OCI-LY3 (cell line): Measurements from ENCODE around the gene COMT.
A peak's percentile ranks its signal among the peaks of the same experiment; 100 is the strongest.

Source experiments
- H2AFZ ChIP-seq: fragments of 200-600, 300-600 bp; shearing (Covaris generic); 2 replicates; pipeline ENCODE4 v1.6.0; 2014; ENCODE audit warnings: antibody characterized with exemption, low read depth, low read length
- H3K27ac ChIP-seq: fragments of 200-600, 300-600 bp; sonication (generic); 2 replicates; pipeline ENCODE4 v1.5.1; 2014; ENCODE audit warnings: mild to moderate bottlenecking, low read length, moderate library complexity, mixed read lengths
- H3K27me3 ChIP-seq: fragments of 200-600, 300-600 bp; sonication (generic); 2 replicates; pipeline ENCODE4 v1.6.1; 2014; ENCODE audit warnings: low read depth, low read length, mixed read lengths
- H3K36me3 ChIP-seq: fragments of 200-600, 300-600 bp; sonication (generic); replicated peaks from 2 replicates; pipeline ENCODE3; 2014; ENCODE audit warnings: low read depth, low read length, mixed read lengths
- H3K4me1 ChIP-seq: fragments of 300-600, 200-600 bp; sonication (generic); 2 replicates; pipeline ENCODE4 v1.6.1; 2014; ENCODE audit warnings: low read length, mixed read lengths
- H3K4me2 ChIP-seq: fragments of 200-600, 300-600 bp; sonication (generic); 2 replicates; pipeline ENCODE4 v1.6.1; 2014; ENCODE audit warnings: low read length, mixed read lengths
- H3K4me3 ChIP-seq: fragments of 300-600, 200-600 bp; sonication (generic); 2 replicates; pipeline ENCODE4 v1.5.1; 2014; ENCODE audit warnings: antibody characterized with exemption, mild to moderate bottlenecking, low read length, moderate library complexity
- H3K79me2 ChIP-seq: fragments of 300-600, 200-600 bp; shearing (Covaris generic); 2 replicates; pipeline ENCODE4 v1.6.1; 2014; ENCODE audit warnings: mild to moderate bottlenecking, low read length, mixed read lengths
- H3K9ac ChIP-seq: fragments of 300-600, 200-600 bp; shearing (Covaris generic); 2 replicates; pipeline ENCODE4 v1.6.0; 2014; ENCODE audit warnings: mild to moderate bottlenecking, low read length, moderate library complexity
- H3K9me3 ChIP-seq: fragments of 200-600, 300-600 bp; shearing (Covaris generic); 2 replicates; pipeline ENCODE4 v1.6.1; 2014; ENCODE audit warnings: low read length, mixed read lengths; ENCODE audit not compliant: insufficient read depth
- H4K20me1 ChIP-seq: fragments of 200-600, 300-600 bp; sonication (generic); 2 replicates; pipeline ENCODE4 v1.6.1; 2016; ENCODE audit warnings: low read length, mixed read lengths; ENCODE audit not compliant: insufficient read depth
- CTCF ChIP-seq: fragments of 200-600, 300-600 bp; sonication (generic); IDR thresholded peaks from 2 replicates; pipeline ENCODE4 v1.5.1; 2014; ENCODE audit warnings: antibody characterized with exemption, low read length, low read depth
- EZH2phosphoT487 ChIP-seq: fragments of 200-600 bp; shearing (Covaris generic); IDR thresholded peaks from 2 replicates; pipeline ENCODE4 v1.6.1; 2018; ENCODE audit warnings: antibody characterized with exemption, mixed run types, low read depth

COMT gene

GRCh38 chr22:19937616-19938473 lies 3.7 kb upstream of the COMT start:
- Histone ChIP-seq H3K27me3 (no peaks in the 10 kb centered on the region), H3K4me1 (peaks cover 9% of the 10 kb centered on the region), H3K79me2 (peaks cover 27% of the 10 kb centered on the region), H3K9me3 (no peaks in the 10 kb centered on the region), H3K27ac (no peak overlapping the region), H3K4me2 (no peak overlapping the region), H3K36me3 (peaks cover 4% of the 10 kb centered on the region), H4K20me1 (no peaks in the 10 kb centered on the region; the same call in 1 of the 2 replicates), H2AFZ (no peak overlapping the region), H3K4me3 (no peak overlapping the region), H3K9ac (no peak overlapping the region)
- TF ChIP-seq EZH2phosphoT487: no peak
- no peak for TF ChIP-seq CTCF

- Histone ChIP-seq H3K4me1 (peaks cover 18% of the 10 kb centered on the region), H4K20me1 (no peaks in the 10 kb centered on the region), H3K4me2 (peak overlapping the region; percentile 98), H3K9ac (peak overlapping the region; percentile 99), H3K27me3 (no peaks in the 10 kb centered on the region), H3K79me2 (peaks cover 56% of the 10 kb centered on the region), H3K4me3 (peak overlapping the region; percentile 91), H3K9me3 (no peaks in the 10 kb centered on the region), H3K27ac (peak overlapping the region; percentile 72), H2AFZ (peak overlapping the region; percentile 48; the same call in 1 of the 2 replicates), H3K36me3 (peaks cover 14% of the 10 kb centered on the region)
- TF ChIP-seq CTCF (no peak), EZH2phosphoT487 (no peak)
Observed at GRCh38 chr22:19940536-19941364, 822 bp upstream of the COMT start.

GRCh38 chr22:19942157-19943081 lies 847 bp downstream of the COMT start:
- H3K9me3 ChIP-seq: no peaks in the 10 kb centered on the region
- H3K4me2 ChIP-seq: peak overlapping the region; percentile 98
- H4K20me1 ChIP-seq: 0 out of 2 replicates have a peak, but pooled peaks cover 2% of the 10 kb centered on the region
- H3K36me3 ChIP-seq: peaks cover 11% of the 10 kb centered on the region
- H3K27me3 ChIP-seq: no peaks in the 10 kb centered on the region
- peaks cover 69% of the 10 kb centered on the region for H3K79me2 ChIP-seq
- TF ChIP-seq EZH2phosphoT487 (no peak), CTCF (no peak)
- H3K27ac ChIP-seq: peak overlapping the region; percentile 72
- peak overlapping the region; percentile 35; the same call in 1 of the 2 replicates for H2AFZ ChIP-seq
- H3K4me3 ChIP-seq: peak overlapping the region; percentile 91
- H3K4me1 ChIP-seq: peaks cover 19% of the 10 kb centered on the region
- peak overlapping the region; percentile 99 for H3K9ac ChIP-seq
